Measurements from ENCODE around the gene SELENOS. TPM values are rescaled to one million over a fixed set of nuclear protein-coding genes. Genes with fewer than 3 reads are reported as not detected.

Gene SELENOS
- total and polyA plus RNA-seq, 12 donors: 47.7 to 205 (median 81.6) TPM

DNA sequence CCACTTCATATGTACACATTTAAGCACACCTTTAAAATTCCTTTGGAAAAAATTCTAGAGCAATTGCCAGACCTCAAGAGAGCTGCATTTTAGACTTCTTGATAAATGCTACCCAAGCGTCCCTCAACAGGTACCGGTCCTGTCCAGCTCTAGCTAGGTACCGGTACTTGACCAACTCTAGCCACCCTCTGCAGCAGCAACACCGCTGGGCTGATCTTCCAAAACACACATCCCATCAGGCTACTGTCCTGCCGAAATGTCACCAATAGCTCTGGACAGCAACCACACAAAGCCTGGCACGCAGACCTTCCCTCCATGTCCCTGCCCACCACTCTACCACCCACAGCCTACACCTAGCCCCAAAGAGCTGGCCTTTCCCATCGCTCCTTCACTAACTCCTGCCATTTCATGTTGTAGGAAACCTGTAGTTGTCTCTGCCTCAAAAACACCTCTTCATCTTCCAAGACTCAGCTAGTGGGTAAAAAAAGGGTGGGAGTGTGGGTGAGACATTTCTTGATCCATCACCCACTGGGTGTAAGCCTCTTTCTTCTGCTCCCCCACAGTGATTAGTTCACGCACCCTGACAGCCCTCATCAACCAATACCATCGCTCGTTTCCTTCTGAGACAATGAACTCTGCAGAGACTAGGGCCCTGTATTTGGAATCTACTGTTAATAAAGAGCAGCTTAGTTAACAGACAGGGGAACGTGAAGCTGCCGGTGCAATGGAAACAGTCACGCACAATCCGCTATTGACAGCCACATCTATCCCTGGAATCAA, 32.2 kb downstream of the SELENOS start:
- intact Hi-C loops (cut with DNase I): no loop called here
- Histone ChIP-seq H3K27me3 (no peaks in the 10 kb centered on the region), H3K4me3 (no peak overlapping the region), H3K4me1 (replicated peaks in 1 of 2) (peaks cover 0 to 92% of the 10 kb centered on the region in 2 donors), H3K27ac (peak overlapping the region in 2 of 5 donors; percentile 8 to 24), H3K36me3 (replicated peaks in 1 of 2) (no peaks in the 10 kb centered on the region), H3K9me3 (replicated peaks in 1 of 3) (no peaks in the 10 kb centered on the region)
- no peak for DNase-seq
- TF ChIP-seq POLR2A (IDR thresholded peaks at IDR 0.05) (no peak), CTCF (IDR thresholded peaks at IDR 0.05) (no peak)
- WGBS, 4 donors: 94 to 97% (median 96%) methylated on average over 14 of the region's 14 CpGs

DNA sequence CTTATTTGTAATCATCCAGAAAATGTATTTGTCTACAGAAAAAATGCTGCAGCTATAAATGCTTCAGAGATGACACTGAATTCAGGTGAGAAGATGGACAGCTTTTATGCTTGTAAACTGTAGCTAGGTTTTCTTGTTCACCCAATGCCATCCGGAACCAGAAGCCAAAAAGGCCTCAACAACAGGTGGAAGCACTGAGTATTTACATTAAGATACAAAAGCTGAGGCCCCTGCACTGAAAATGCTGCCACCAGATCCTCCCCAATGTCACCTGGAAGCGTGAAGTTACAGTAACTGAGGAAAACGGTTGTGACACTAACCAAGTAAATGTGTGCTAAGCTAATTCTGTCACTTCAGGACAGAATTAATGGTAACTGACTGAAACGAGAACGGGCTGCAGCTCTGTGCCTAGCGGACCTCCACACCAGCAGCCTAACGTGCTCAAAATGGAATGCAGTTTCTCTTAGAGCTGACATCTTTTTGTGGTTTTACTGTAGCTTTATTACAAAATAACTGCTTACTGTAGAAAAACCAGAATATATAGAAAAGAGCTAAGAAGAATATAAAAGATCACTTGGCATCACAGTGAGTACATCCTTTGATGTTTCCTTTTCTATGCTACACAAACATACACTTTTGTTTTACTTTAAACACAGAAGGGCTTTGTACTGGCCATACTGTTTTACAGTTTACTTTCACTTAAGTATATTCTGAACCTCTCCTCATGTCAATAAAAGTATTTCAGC, 33.1 kb downstream of the SELENOS start:
- intact Hi-C loops (cut with DNase I): no loop called here
- H3K4me3 ChIP-seq: no peak overlapping the region
- H3K27ac ChIP-seq: peak overlapping the region in 2 of 5 donors; percentile 24 to 36
- TF ChIP-seq CTCF (IDR thresholded peaks at IDR 0.05) (no peak), POLR2A (IDR thresholded peaks at IDR 0.05) (no peak)
- WGBS, 4 donors: 48 to 62% (median 55%) methylated on average over 7 of the region's 7 CpGs
- peaks cover 2 to 92% of the 10 kb centered on the region in 2 donors for H3K4me1 ChIP-seq (replicated peaks in 1 of 2)
- no peaks in the 10 kb centered on the region for H3K9me3 ChIP-seq (replicated peaks in 1 of 3)
- no peaks in the 10 kb centered on the region for H3K36me3 ChIP-seq (replicated peaks in 1 of 2)
- no peaks in the 10 kb centered on the region for H3K27me3 ChIP-seq
- DNase-seq: peak in 1 of 7 donors; percentile 1

DNA sequence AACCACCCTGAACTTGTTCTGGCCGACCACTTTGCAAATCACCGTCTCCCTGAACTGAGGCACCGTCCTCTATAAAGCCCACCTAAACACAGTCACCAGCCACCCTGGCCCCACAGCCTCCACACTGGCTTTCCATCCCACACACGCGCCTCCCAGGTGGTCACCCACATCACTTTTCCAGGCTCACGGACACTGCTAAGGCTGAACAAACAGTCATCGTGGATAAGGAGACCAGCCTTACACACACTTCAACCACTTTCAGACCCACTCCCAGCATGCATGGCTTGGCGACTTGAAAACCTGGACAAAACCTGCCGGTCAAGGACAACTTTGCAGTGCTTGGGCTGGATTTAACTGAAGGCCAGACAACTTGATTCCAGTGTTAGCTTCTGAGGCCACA, 33.9 kb downstream of the SELENOS start:
- no peaks in the 10 kb centered on the region for H3K9me3 ChIP-seq (replicated peaks in 1 of 3)
- peak overlapping the region in 1 of 5 donors; percentile 59 for H3K27ac ChIP-seq
- intact Hi-C loops (cut with DNase I): no loop called here
- 76 to 83% (median 81%) methylated on average over 8 to 9 of the region's 9 CpGs for WGBS, 4 donors
- no peak for DNase-seq
- no peak for TF ChIP-seq CTCF (IDR thresholded peaks at IDR 0.05)
- no peak for TF ChIP-seq POLR2A (IDR thresholded peaks at IDR 0.05)
- H3K36me3 ChIP-seq (replicated peaks in 1 of 2): no peaks in the 10 kb centered on the region
- no peak overlapping the region for H3K4me3 ChIP-seq
- H3K4me1 ChIP-seq (replicated peaks in 1 of 2): peaks cover 7 to 91% of the 10 kb centered on the region in 2 donors
- H3K27me3 ChIP-seq: no peaks in the 10 kb centered on the region

- H3K36me3 ChIP-seq (replicated peaks in 1 of 2): no peaks in the 10 kb centered on the region
- 67 to 77% (median 70%) methylated on average over 6 of the region's 6 CpGs for WGBS, 4 donors
- intact Hi-C loops (cut with DNase I): no loop called here
- no peaks in the 10 kb centered on the region for H3K9me3 ChIP-seq (replicated peaks in 1 of 3)
- H3K27ac ChIP-seq: peak overlapping the region in 2 of 5 donors; percentile 5 to 59
- no peak for DNase-seq
- no peaks in the 10 kb centered on the region for H3K27me3 ChIP-seq
- H3K4me1 ChIP-seq (replicated peaks in 1 of 2): peaks cover 7 to 91% of the 10 kb centered on the region in 2 donors
- TF ChIP-seq CTCF (IDR thresholded peaks at IDR 0.05) (no peak), POLR2A (IDR thresholded peaks at IDR 0.05) (no peak)
- no peak overlapping the region for H3K4me3 ChIP-seq
Observed at GRCh38 chr15:101242999-101243336, 34.3 kb downstream of the SELENOS start.

All from adrenal gland (tissue), 12 donors.